ENCODE measurements around the gene SRGAP3.

- TF ChIP-seq, protein P1, sequence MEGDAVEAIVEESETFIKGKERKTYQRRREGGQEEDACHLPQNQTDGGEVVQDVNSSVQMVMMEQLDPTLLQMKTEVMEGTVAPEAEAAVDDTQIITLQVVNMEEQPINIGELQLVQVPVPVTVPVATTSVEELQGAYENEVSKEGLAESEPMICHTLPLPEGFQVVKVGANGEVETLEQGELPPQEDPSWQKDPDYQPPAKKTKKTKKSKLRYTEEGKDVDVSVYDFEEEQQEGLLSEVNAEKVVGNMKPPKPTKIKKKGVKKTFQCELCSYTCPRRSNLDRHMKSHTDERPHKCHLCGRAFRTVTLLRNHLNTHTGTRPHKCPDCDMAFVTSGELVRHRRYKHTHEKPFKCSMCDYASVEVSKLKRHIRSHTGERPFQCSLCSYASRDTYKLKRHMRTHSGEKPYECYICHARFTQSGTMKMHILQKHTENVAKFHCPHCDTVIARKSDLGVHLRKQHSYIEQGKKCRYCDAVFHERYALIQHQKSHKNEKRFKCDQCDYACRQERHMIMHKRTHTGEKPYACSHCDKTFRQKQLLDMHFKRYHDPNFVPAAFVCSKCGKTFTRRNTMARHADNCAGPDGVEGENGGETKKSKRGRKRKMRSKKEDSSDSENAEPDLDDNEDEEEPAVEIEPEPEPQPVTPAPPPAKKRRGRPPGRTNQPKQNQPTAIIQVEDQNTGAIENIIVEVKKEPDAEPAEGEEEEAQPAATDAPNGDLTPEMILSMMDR (conservative IDR thresholded peaks at IDR 0.05), result no peak
- no peak for TF ChIP-seq ZFX (IDR thresholded peaks at IDR 0.05)
Observed at GRCh38 chr3:9278498-9278897, 29.1 kb upstream of the SRGAP3 start.

All from C4-2B (cell line).